Measurements from ENCODE around the gene COL18A1. TPM values are rescaled to one million over a fixed set of nuclear protein-coding genes. Genes with fewer than 3 reads are reported as not detected.

COL18A1 gene
- total RNA-seq, 1 donor from 2014 or later, result 1,391 TPM

DNA sequence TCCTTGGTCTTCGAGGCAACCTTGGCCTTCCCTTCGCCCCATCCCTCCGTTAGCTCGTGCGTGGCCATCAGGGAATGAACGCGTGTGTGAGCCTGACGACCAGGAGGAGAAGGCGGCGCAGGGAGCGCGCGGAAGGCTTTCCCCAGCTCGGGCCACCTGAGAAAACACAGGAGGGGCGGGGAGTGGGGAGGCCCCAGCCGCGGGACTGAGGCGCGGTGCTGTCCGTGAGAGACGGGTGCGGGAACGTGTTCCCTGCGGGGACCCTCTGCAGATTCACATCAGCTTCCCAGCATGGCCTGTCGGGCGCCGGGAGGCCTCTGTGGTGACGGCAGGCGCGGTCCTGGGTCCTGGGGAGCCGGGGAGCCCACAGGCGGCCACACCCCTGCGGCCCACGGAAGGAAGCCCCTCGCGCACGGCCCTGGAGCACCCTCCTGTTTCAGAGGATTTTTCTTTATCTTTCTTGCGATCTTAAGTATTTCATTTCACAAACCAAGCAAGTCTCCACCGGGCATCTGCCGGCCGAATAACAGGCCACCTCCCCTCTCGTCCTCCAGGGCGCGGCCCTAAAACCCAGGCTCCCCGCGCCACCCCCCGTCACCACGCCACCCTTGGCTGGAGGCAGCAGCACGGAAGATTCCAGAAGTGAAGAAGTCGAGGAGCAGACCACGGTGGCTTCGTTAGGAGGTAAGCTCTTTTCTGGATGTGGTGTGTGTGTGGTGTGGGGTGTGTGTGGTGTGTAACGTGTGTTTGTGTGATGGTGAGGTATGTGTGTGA is 71.0 kb downstream of the COL18A1 start:
- DNase-seq (ENCODE audit: extremely low read depth, low read depth, low spot score), result no peak

GRCh38 chr21:45476582-45476981 is 71.6 kb downstream of the COL18A1 start:
- DNase-seq (ENCODE audit: extremely low read depth, low read depth, low spot score), result no peak

GRCh38 chr21:45477176-45478114 is 72.5 kb downstream of the COL18A1 start:
- no peak for DNase-seq (ENCODE audit: extremely low read depth, low read depth, low spot score)

- no peak for DNase-seq (ENCODE audit: extremely low read depth, low read depth, low spot score)
Measured at GRCh38 chr21:45478115-45478801, 73.3 kb downstream of the COL18A1 start.

GRCh38 chr21:45478816-45479669 is 74.1 kb downstream of the COL18A1 start:
- DNase-seq (ENCODE audit: extremely low read depth, low read depth, low spot score), result no peak

- DNase-seq (ENCODE audit: extremely low read depth, low read depth, low spot score), result no peak
Measured at GRCh38 chr21:45479691-45480675, 75.0 kb downstream of the COL18A1 start.

GRCh38 chr21:45480701-45481500 is 75.9 kb downstream of the COL18A1 start:
- DNase-seq (ENCODE audit: extremely low read depth, low read depth, low spot score), result no peak

GRCh38 chr21:45481566-45481965 is 76.6 kb downstream of the COL18A1 start:
- no peak for DNase-seq (ENCODE audit: extremely low read depth, low read depth, low spot score)

GRCh38 chr21:45481977-45482898 is 77.3 kb downstream of the COL18A1 start:
- DNase-seq (ENCODE audit: extremely low read depth, low read depth, low spot score), result no peak

DNA sequence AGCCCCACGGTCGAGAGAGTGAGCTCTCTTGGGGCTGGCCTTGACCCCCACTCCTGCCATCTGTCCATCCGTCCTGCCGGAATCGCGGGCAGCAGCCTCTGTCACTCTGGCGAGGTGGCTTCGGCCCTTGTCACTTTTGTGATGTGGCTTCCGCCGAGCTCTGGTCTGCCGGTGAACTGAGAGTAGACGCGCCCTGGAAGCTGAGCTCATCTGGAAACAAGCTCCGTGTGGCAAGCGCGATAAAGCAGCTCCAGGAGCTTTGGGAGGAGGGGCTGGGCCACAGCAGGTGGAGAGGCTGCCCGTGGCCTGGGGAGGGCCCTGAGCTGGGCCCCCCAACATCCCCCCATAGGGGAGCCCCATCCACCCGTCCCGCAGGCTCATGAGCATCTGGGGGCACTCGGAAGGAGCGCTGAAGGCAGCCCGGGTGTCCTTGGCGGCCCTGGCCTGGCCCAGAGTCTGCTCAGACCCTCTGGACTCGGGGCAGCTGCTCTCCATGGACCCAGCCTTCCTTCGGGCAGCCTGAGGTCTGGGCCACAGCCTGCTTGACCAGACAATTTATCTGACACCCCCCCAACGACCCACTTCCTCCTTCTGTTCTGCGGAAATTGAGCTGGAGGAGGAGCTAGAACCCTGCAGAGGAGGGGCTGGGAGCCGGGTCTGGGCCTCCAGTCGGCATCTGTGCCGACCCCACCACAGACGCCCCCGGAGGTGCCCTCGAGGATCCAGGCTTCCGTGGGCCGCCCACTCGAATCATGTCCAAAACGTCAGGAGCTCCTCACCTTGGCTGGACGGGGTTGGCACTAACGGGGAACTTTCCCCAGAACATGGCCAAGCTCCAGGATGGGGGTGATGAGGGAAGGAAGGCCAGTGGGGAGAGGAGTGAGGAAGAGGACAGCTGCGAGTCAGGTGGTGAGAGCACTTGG is 78.2 kb downstream of the COL18A1 start:
- DNase-seq (ENCODE audit: extremely low read depth, low read depth, low spot score), result no peak

GRCh38 chr21:45484318-45484717 is 79.4 kb downstream of the COL18A1 start:
- DNase-seq (ENCODE audit: extremely low read depth, low read depth, low spot score), result no peak

GRCh38 chr21:45485686-45486442 is 80.9 kb downstream of the COL18A1 start:
- no peak for DNase-seq (ENCODE audit: extremely low read depth, low read depth, low spot score)

GRCh38 chr21:45486443-45487160 is 81.6 kb downstream of the COL18A1 start:
- no peak for DNase-seq (ENCODE audit: extremely low read depth, low read depth, low spot score)

GRCh38 chr21:45487161-45487806 is 82.3 kb downstream of the COL18A1 start:
- no peak for DNase-seq (ENCODE audit: extremely low read depth, low read depth, low spot score)

Data from glomerular endothelial cell (primary cell).